Trophoblast cell (in vitro differentiated cells and primary cell): Measurements from ENCODE around the gene TAAR9.

Experiments used
- DNase-seq, 2 donors: peaks; one replicate each; pipeline ENCODE4 v3.0.0-alpha.2; 2016
- H2AFZ ChIP-seq: 2 replicates; pipeline ENCODE4 v1.6.1; 2013; ENCODE audit warnings: low read length, moderate library complexity, mild to moderate bottlenecking; ENCODE audit not compliant: insufficient read depth, poor library complexity
- H2AK5ac ChIP-seq: 2 replicates; pipeline ENCODE4 v1.6.1; 2013; ENCODE audit warnings: mild to moderate bottlenecking, low read length
- H2BK120ac ChIP-seq: 2 replicates; pipeline ENCODE4 v1.6.1; 2013; ENCODE audit warnings: low read length, mild to moderate bottlenecking, moderate library complexity; ENCODE audit not compliant: insufficient read depth, poor library complexity
- H2BK12ac ChIP-seq: 2 replicates; pipeline ENCODE4 v1.6.1; 2013; ENCODE audit warnings: mild to moderate bottlenecking, low read length, moderate library complexity
- H2BK5ac ChIP-seq: 2 replicates; pipeline ENCODE4 v1.6.1; 2013; ENCODE audit warnings: low read length, low read depth, moderate library complexity, mild to moderate bottlenecking; ENCODE audit not compliant: poor library complexity
- H3K14ac ChIP-seq: 2 replicates; pipeline ENCODE4 v1.6.1; 2013; ENCODE audit warnings: mild to moderate bottlenecking, low read length
- H3K18ac ChIP-seq: 2 replicates; pipeline ENCODE4 v1.6.1; 2013; ENCODE audit warnings: mild to moderate bottlenecking, low read length
- H3K23ac ChIP-seq: 2 replicates; pipeline ENCODE4 v1.6.1; 2013; ENCODE audit warnings: low read length
- H3K27ac ChIP-seq: 2 replicates; pipeline ENCODE4 v1.5.1; 2013; ENCODE audit warnings: low read depth, mild to moderate bottlenecking, inconsistent platforms, low read length, moderate library complexity
- H3K27me3 ChIP-seq: 2 replicates; pipeline ENCODE4 v1.6.1; 2013; ENCODE audit warnings: inconsistent platforms, mild to moderate bottlenecking, low read length, moderate library complexity; ENCODE audit not compliant: insufficient read depth
- H3K36me3 ChIP-seq, 2 experiments: 1 replicate in 1 of 2; 2 replicates in 1 of 2; pipeline ENCODE4 v1.6.1; 2013; ENCODE audit warnings: low read length in 2 of 2, mild to moderate bottlenecking in 2 of 2, moderate library complexity in 1 of 2; ENCODE audit not compliant: insufficient read depth in 2 of 2, control insufficient read depth in 1 of 2
- H3K4ac ChIP-seq: 2 replicates; pipeline ENCODE4 v1.6.1; 2013; ENCODE audit warnings: low read depth, mild to moderate bottlenecking, low read length, moderate library complexity
- H3K4me1 ChIP-seq, 2 experiments: 1 replicate in 1 of 2; 2 replicates in 1 of 2; pipeline ENCODE4 v1.6.1; 2013; ENCODE audit warnings: low read length in 2 of 2, mild to moderate bottlenecking in 2 of 2, moderate library complexity in 1 of 2; ENCODE audit not compliant: insufficient read depth in 2 of 2, control insufficient read depth in 1 of 2
- H3K4me2 ChIP-seq: 2 replicates; pipeline ENCODE4 v1.6.1; 2013; ENCODE audit warnings: inconsistent platforms, mild to moderate bottlenecking, low read length, moderate library complexity
- H3K4me3 ChIP-seq: 2 replicates; pipeline ENCODE4 v1.5.1; 2013; ENCODE audit warnings: mild to moderate bottlenecking, low read depth, low read length, inconsistent platforms
- H3K79me1 ChIP-seq: one replicate; pipeline ENCODE4 v1.6.1; 2013; ENCODE audit warnings: low read length
- H3K79me2 ChIP-seq: 2 replicates; pipeline ENCODE4 v1.6.1; 2013; ENCODE audit warnings: low read length, mild to moderate bottlenecking; ENCODE audit not compliant: control insufficient read depth, insufficient read depth, poor library complexity
- H3K9ac ChIP-seq: 2 replicates; pipeline ENCODE4 v1.6.1; 2013; ENCODE audit warnings: mild to moderate bottlenecking, low read length
- H3K9me3 ChIP-seq: 2 replicates; pipeline ENCODE4 v1.6.1; 2013; ENCODE audit warnings: low read depth, mild to moderate bottlenecking, control low read depth, inconsistent platforms, low read length; ENCODE audit not compliant: insufficient read depth
- H4K12ac ChIP-seq: 2 replicates; pipeline ENCODE4 v1.6.1; 2013; ENCODE audit warnings: low read depth, mild to moderate bottlenecking, low read length, moderate library complexity
- H4K8ac ChIP-seq: 2 replicates; pipeline ENCODE4 v1.6.1; 2013; ENCODE audit warnings: low read depth, mild to moderate bottlenecking, low read length, moderate library complexity
- H4K91ac ChIP-seq: one replicate; pipeline ENCODE4 v1.6.1; 2013; ENCODE audit warnings: low read depth, mild to moderate bottlenecking, low read length, moderate library complexity
- WGBS: extraction: QIAGEN DNeasy Blood & Tissue Kit; methylation state at CpG from one replicate; pipeline ENCODE4 v1.1.7; 2013; ENCODE audit warnings: missing lambda C conversion rate; ENCODE audit not compliant: insufficient read length, insufficient coverage; ENCODE audit errors: extremely low coverage; 5-methylcytosine and 5-hydroxymethylcytosine counted together

Gene TAAR9

DNA sequence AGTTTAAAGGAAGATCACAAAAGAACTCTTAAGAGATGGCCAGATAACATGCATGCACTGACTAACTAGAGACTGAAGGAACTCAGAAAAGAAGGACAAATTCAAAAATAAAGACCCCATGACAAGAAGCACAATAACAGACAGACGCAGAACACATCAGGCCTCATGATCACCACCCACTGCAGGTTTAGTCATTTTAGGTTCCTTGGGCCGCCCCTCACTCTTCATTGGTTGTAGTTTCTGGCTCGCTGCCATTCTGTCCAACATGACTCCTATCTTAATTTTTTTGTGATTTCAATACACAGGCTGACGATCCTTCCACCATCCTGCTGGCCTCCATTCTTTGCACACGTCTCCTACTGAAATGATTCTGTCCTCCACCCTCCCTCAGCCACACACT, 46.8 kb upstream of the TAAR9 start:
- Histone ChIP-seq H3K27me3 (no peaks in the 10 kb centered on the region), H3K4me2 (no peak overlapping the region), H2BK5ac (no peak overlapping the region), H2AFZ (no peak overlapping the region), H3K4me1 (no peaks in the 10 kb centered on the region), H3K4me3 (no peak overlapping the region), H3K79me2 (no peaks in the 10 kb centered on the region), H3K79me1 (no peaks in the 10 kb centered on the region), H4K12ac (no peak overlapping the region), H2AK5ac (no peak overlapping the region), H3K4ac (no peak overlapping the region), H4K91ac (no peak overlapping the region), H3K36me3 (no peaks in the 10 kb centered on the region), H2BK120ac (no peak overlapping the region), H3K9me3 (no peaks in the 10 kb centered on the region), H3K23ac (peak overlapping the region; percentile 80), H3K9ac (no peak overlapping the region), H3K18ac (no peak overlapping the region), H3K14ac (no peak overlapping the region), H2BK12ac (no peak overlapping the region), H3K27ac (no peak overlapping the region), H4K8ac (no peak overlapping the region)
- DNase-seq, result no peak
- no CpG with 5 or more reads among the region's 5 CpGs for WGBS

DNA sequence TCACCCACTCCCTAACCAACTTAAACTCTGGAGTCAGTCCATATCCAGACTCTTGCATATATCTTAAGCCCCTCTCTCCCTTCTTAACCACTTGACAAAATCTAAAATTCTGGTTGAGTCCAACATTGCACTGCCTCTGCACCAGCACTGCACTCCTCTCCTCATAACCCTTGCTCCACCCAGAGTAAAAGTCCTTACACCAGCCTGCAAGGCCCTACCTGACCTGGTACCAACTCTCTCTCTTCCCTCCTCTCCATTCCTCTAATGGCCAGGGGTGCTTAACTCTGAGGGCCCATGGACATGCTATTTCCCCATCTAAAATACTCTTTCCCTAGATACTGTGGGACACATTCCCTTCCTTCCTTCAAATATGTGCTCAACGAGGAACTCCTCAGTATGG, 46.2 kb upstream of the TAAR9 start:
- WGBS, result no CpG with 5 or more reads among the region's 1 CpG
- Histone ChIP-seq H3K4me1 (no peaks in the 10 kb centered on the region), H2BK120ac (no peak overlapping the region), H4K8ac (no peak overlapping the region), H3K4me2 (no peak overlapping the region), H3K4ac (no peak overlapping the region), H2AK5ac (no peak overlapping the region), H3K36me3 (no peaks in the 10 kb centered on the region), H4K91ac (no peak overlapping the region), H3K9me3 (no peaks in the 10 kb centered on the region), H3K27ac (no peak overlapping the region), H3K27me3 (no peaks in the 10 kb centered on the region), H4K12ac (no peak overlapping the region), H3K9ac (no peak overlapping the region), H3K4me3 (no peak overlapping the region), H2BK12ac (no peak overlapping the region), H2AFZ (no peak overlapping the region), H2BK5ac (no peak overlapping the region), H3K18ac (no peak overlapping the region), H3K23ac (peak overlapping the region; percentile 80), H3K14ac (no peak overlapping the region), H3K79me2 (no peaks in the 10 kb centered on the region), H3K79me1 (no peaks in the 10 kb centered on the region)
- DNase-seq, result no peak

DNA sequence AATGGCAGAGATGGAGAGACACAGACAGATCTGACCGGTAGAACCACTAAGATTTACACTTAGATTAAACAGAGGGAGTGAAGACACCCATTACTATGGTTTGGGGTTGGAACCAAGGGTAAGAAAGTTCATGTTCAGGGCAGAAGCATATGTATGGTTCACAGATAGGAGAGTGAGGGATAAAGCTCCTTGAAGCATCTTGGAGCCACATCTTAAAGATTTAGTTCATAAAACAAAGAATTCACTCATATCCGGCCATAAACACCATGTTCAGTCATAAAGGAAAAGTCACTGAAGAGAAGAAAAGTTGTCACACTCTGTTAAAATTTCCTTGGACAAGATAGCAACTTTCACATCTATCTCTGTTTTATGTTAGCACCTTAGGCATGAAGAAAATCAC, 43.1 kb upstream of the TAAR9 start:
- no peak overlapping the region for H3K4me3 ChIP-seq
- no peaks in the 10 kb centered on the region for H3K79me1 ChIP-seq
- H2AK5ac ChIP-seq, result no peak overlapping the region
- no peak overlapping the region for H2AFZ ChIP-seq
- H3K4me1 ChIP-seq, result no peaks in the 10 kb centered on the region
- no peaks in the 10 kb centered on the region for H3K27me3 ChIP-seq
- no peak overlapping the region for H3K18ac ChIP-seq
- H3K4me2 ChIP-seq, result no peak overlapping the region
- no CpG with 5 or more reads among the region's 2 CpGs for WGBS
- H2BK5ac ChIP-seq, result no peak overlapping the region
- no peak overlapping the region for H3K14ac ChIP-seq
- no peak overlapping the region for H4K8ac ChIP-seq
- no peak overlapping the region for H2BK120ac ChIP-seq
- H4K12ac ChIP-seq, result no peak overlapping the region
- no peaks in the 10 kb centered on the region for H3K36me3 ChIP-seq
- H3K79me2 ChIP-seq, result no peaks in the 10 kb centered on the region
- H3K9me3 ChIP-seq, result no peaks in the 10 kb centered on the region
- DNase-seq, result peak in 1 of 2 donors; percentile 44
- no peak overlapping the region for H3K23ac ChIP-seq
- H3K27ac ChIP-seq, result no peak overlapping the region
- no peak overlapping the region for H4K91ac ChIP-seq
- H3K4ac ChIP-seq, result no peak overlapping the region
- H2BK12ac ChIP-seq, result no peak overlapping the region
- H3K9ac ChIP-seq, result no peak overlapping the region

GRCh38 chr6:132495604-132496079, 42.4 kb upstream of the TAAR9 start:
- Histone ChIP-seq H3K9ac (no peak overlapping the region), H3K4me3 (no peak overlapping the region), H4K12ac (no peak overlapping the region), H2BK12ac (no peak overlapping the region), H3K9me3 (no peaks in the 10 kb centered on the region), H3K27me3 (no peaks in the 10 kb centered on the region), H2BK120ac (no peak overlapping the region), H2BK5ac (no peak overlapping the region), H3K79me1 (no peaks in the 10 kb centered on the region), H3K23ac (no peak overlapping the region), H3K4me1 (no peaks in the 10 kb centered on the region), H2AFZ (no peak overlapping the region), H3K36me3 (no peaks in the 10 kb centered on the region), H2AK5ac (no peak overlapping the region), H4K91ac (no peak overlapping the region), H3K14ac (no peak overlapping the region), H3K79me2 (no peaks in the 10 kb centered on the region), H4K8ac (no peak overlapping the region), H3K27ac (no peak overlapping the region), H3K18ac (no peak overlapping the region), H3K4me2 (no peak overlapping the region), H3K4ac (no peak overlapping the region)
- DNase-seq, result no peak
- WGBS, result no CpG with 5 or more reads among the region's 2 CpGs
